ENCODE measurements around the gene ENOX1.
A peak's percentile ranks its signal among the peaks of the same experiment; 100 is the strongest.

ENOX1 gene

GRCh38 chr13:43325636-43326035, 461.1 kb downstream of the ENOX1 start:
- H3K27ac ChIP-seq (ENCODE audit: insufficient read depth in 1 of 2, low read depth in 1 of 2, low read length in 2 of 2, poor library complexity in 1 of 2, severe bottlenecking in 2 of 2): no peak overlapping the region
- no peaks in the 10 kb centered on the region for H3K9me3 ChIP-seq (ENCODE audit: control extremely low read depth in 1 of 5, control insufficient read depth in 4 of 5, insufficient read depth in 2 of 5, low read depth in 1 of 5, low read length in 4 of 5)
- no peak overlapping the region for H3K4me3 ChIP-seq (ENCODE audit: control insufficient read depth in 1 of 7, extremely low read depth in 1 of 7, insufficient read depth in 4 of 7, low read depth in 2 of 7, low read length in 6 of 7)
- H3K36me3 ChIP-seq (ENCODE audit: control insufficient read depth in 4 of 4, insufficient read depth in 4 of 4, low read length in 3 of 4): no peaks in the 10 kb centered on the region
- DNase-seq: no peak
- POLR2A ChIA-PET: no interaction called here
- H3K4me1 ChIP-seq (ENCODE audit: control extremely low read depth in 1 of 4, control insufficient read depth in 4 of 4, insufficient read depth in 4 of 4, low read length in 3 of 4): no peaks in the 10 kb centered on the region
- H3K27me3 ChIP-seq (replicated peaks in 2 of 5; ENCODE audit: control insufficient read depth in 4 of 5, insufficient read depth in 5 of 5, low read length in 4 of 5): no peaks in the 10 kb centered on the region
- CTCF ChIA-PET: interaction anchor here (0.9 kb wide), 1 partner anchor 260 kb away, joined by 3 read pairs; no protein-coding TSS in a partner anchor
- 100% methylated on average over 1 of the region's 4 CpGs for WGBS (ENCODE audit: insufficient coverage)

- no peaks in the 10 kb centered on the region for H3K36me3 ChIP-seq (ENCODE audit: control insufficient read depth in 4 of 4, insufficient read depth in 4 of 4, low read length in 3 of 4)
- no peak for DNase-seq
- H3K27ac ChIP-seq (ENCODE audit: insufficient read depth in 1 of 2, low read depth in 1 of 2, low read length in 2 of 2, poor library complexity in 1 of 2, severe bottlenecking in 2 of 2): no peak overlapping the region
- H3K9me3 ChIP-seq (ENCODE audit: control extremely low read depth in 1 of 5, control insufficient read depth in 4 of 5, insufficient read depth in 2 of 5, low read depth in 1 of 5, low read length in 4 of 5): no peaks in the 10 kb centered on the region
- H3K4me1 ChIP-seq (ENCODE audit: control extremely low read depth in 1 of 4, control insufficient read depth in 4 of 4, insufficient read depth in 4 of 4, low read length in 3 of 4): no peaks in the 10 kb centered on the region
- ChIA-PET CTCF (interaction anchor here (1.5 kb wide), 1 partner anchor 21 kb away, joined by 3 read pairs; no protein-coding TSS in a partner anchor), POLR2A (no interaction called here)
- H3K4me3 ChIP-seq (ENCODE audit: control insufficient read depth in 1 of 7, extremely low read depth in 1 of 7, insufficient read depth in 4 of 7, low read depth in 2 of 7, low read length in 6 of 7): no peak overlapping the region
- H3K27me3 ChIP-seq (replicated peaks in 2 of 5; ENCODE audit: control insufficient read depth in 4 of 5, insufficient read depth in 5 of 5, low read length in 4 of 5): no peaks in the 10 kb centered on the region
- 100% methylated on average over 2 of the region's 3 CpGs for whole genome bisulfite sequencing (ENCODE audit: insufficient coverage)
These were observed 462.6 kb downstream of the ENOX1 start for GRCh38 chr13:43324129-43324528.

- no peaks in the 10 kb centered on the region for H3K36me3 ChIP-seq (ENCODE audit: control insufficient read depth in 4 of 4, insufficient read depth in 4 of 4, low read length in 3 of 4)
- H3K27ac ChIP-seq (ENCODE audit: insufficient read depth in 1 of 2, low read depth in 1 of 2, low read length in 2 of 2, poor library complexity in 1 of 2, severe bottlenecking in 2 of 2): no peak overlapping the region
- H3K9me3 ChIP-seq (ENCODE audit: control extremely low read depth in 1 of 5, control insufficient read depth in 4 of 5, insufficient read depth in 2 of 5, low read depth in 1 of 5, low read length in 4 of 5): no peaks in the 10 kb centered on the region
- 97% methylated on average over 10 of the region's 10 CpGs for WGBS (ENCODE audit: insufficient coverage)
- CTCF ChIA-PET: no interaction called here
- H3K27me3 ChIP-seq (replicated peaks in 2 of 5; ENCODE audit: control insufficient read depth in 4 of 5, insufficient read depth in 5 of 5, low read length in 4 of 5): no peaks in the 10 kb centered on the region
- POLR2A ChIA-PET: no interaction called here
- DNase-seq: no peak
- H3K4me3 ChIP-seq (ENCODE audit: control insufficient read depth in 1 of 7, extremely low read depth in 1 of 7, insufficient read depth in 4 of 7, low read depth in 2 of 7, low read length in 6 of 7): no peak overlapping the region
- H3K4me1 ChIP-seq (ENCODE audit: control extremely low read depth in 1 of 4, control insufficient read depth in 4 of 4, insufficient read depth in 4 of 4, low read length in 3 of 4): peaks cover 6 to 16% (median 12%) of the 10 kb centered on the region in 4 experiments
These were observed 466.9 kb downstream of the ENOX1 start for GRCh38 chr13:43319617-43320444.

DNA sequence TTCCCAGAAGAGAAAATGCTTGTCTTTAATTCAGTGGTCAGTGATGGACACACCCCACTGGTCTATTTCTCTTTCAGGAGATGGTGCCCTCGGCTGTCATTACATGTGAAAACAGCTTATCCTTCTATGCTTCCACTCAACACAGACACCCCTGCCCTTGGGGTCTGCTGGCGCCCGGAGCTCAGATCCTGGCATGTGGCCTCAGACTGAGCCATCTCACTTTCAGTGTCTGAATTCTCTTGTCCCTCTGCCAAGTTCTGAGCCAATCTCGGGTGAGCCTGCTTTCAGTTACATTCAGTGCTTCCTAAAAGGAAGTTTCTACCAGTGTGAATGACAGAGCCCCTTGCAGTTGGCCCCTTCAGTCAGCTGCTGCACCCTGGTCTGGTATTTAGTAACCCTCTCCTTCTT, 469.8 kb downstream of the ENOX1 start:
- ChIA-PET POLR2A (interaction anchor here (0.5 kb wide), 1 partner anchor 10 kb away, joined by 3 read pairs; no protein-coding TSS in a partner anchor), CTCF (interaction anchor here (0.7 to 1.3 kb wide), 3 partner anchors 10 to 14 kb away, joined by 3 to 4 read pairs (median 3); no protein-coding TSS in a partner anchor)
- 0% methylated on average over 4 of the region's 4 CpGs for WGBS (ENCODE audit: insufficient coverage)
- peak; percentile 42 to 78 (median 72) for DNase-seq
- H3K9me3 ChIP-seq (ENCODE audit: control extremely low read depth in 1 of 5, control insufficient read depth in 4 of 5, insufficient read depth in 2 of 5, low read depth in 1 of 5, low read length in 4 of 5): no peaks in the 10 kb centered on the region
- no peaks in the 10 kb centered on the region for H3K27me3 ChIP-seq (replicated peaks in 2 of 5; ENCODE audit: control insufficient read depth in 4 of 5, insufficient read depth in 5 of 5, low read length in 4 of 5)
- H3K27ac ChIP-seq (ENCODE audit: insufficient read depth in 1 of 2, low read depth in 1 of 2, low read length in 2 of 2, poor library complexity in 1 of 2, severe bottlenecking in 2 of 2): peak overlapping the region in 1 of 2 experiments; percentile 60
- no peaks in the 10 kb centered on the region for H3K36me3 ChIP-seq (ENCODE audit: control insufficient read depth in 4 of 4, insufficient read depth in 4 of 4, low read length in 3 of 4)
- H3K4me3 ChIP-seq (ENCODE audit: control insufficient read depth in 1 of 7, extremely low read depth in 1 of 7, insufficient read depth in 4 of 7, low read depth in 2 of 7, low read length in 6 of 7): peak overlapping the region in 5 of 7 experiments; percentile 13 to 60 (median 51)
- peaks cover 6 to 16% (median 12%) of the 10 kb centered on the region in 4 experiments for H3K4me1 ChIP-seq (ENCODE audit: control extremely low read depth in 1 of 4, control insufficient read depth in 4 of 4, insufficient read depth in 4 of 4, low read length in 3 of 4)

- peaks cover 6 to 16% (median 12%) of the 10 kb centered on the region in 4 experiments for H3K4me1 ChIP-seq (ENCODE audit: control extremely low read depth in 1 of 4, control insufficient read depth in 4 of 4, insufficient read depth in 4 of 4, low read length in 3 of 4)
- DNase-seq: no peak
- H3K36me3 ChIP-seq (ENCODE audit: control insufficient read depth in 4 of 4, insufficient read depth in 4 of 4, low read length in 3 of 4): no peaks in the 10 kb centered on the region
- no CpG with 5 or more reads among the region's 2 CpGs for WGBS (ENCODE audit: insufficient coverage)
- H3K27ac ChIP-seq (ENCODE audit: insufficient read depth in 1 of 2, low read depth in 1 of 2, low read length in 2 of 2, poor library complexity in 1 of 2, severe bottlenecking in 2 of 2): no peak overlapping the region
- no peaks in the 10 kb centered on the region for H3K27me3 ChIP-seq (replicated peaks in 2 of 5; ENCODE audit: control insufficient read depth in 4 of 5, insufficient read depth in 5 of 5, low read length in 4 of 5)
- no peaks in the 10 kb centered on the region for H3K9me3 ChIP-seq (ENCODE audit: control extremely low read depth in 1 of 5, control insufficient read depth in 4 of 5, insufficient read depth in 2 of 5, low read depth in 1 of 5, low read length in 4 of 5)
- ChIA-PET POLR2A (no interaction called here), CTCF (interaction anchor here (0.7 to 1.2 kb wide), 2 partner anchors 11 to 13 kb away, joined by 3 to 4 read pairs; no protein-coding TSS in a partner anchor)
- no peak overlapping the region for H3K4me3 ChIP-seq (ENCODE audit: control insufficient read depth in 1 of 7, extremely low read depth in 1 of 7, insufficient read depth in 4 of 7, low read depth in 2 of 7, low read length in 6 of 7)
These were observed 470.5 kb downstream of the ENOX1 start for GRCh38 chr13:43316281-43316680.

- no peaks in the 10 kb centered on the region for H3K27me3 ChIP-seq (replicated peaks in 2 of 5; ENCODE audit: control insufficient read depth in 4 of 5, insufficient read depth in 5 of 5, low read length in 4 of 5)
- peaks cover 6 to 16% (median 12%) of the 10 kb centered on the region in 4 experiments for H3K4me1 ChIP-seq (ENCODE audit: control extremely low read depth in 1 of 4, control insufficient read depth in 4 of 4, insufficient read depth in 4 of 4, low read length in 3 of 4)
- H3K4me3 ChIP-seq (ENCODE audit: control insufficient read depth in 1 of 7, extremely low read depth in 1 of 7, insufficient read depth in 4 of 7, low read depth in 2 of 7, low read length in 6 of 7): no peak overlapping the region
- CTCF ChIA-PET: interaction anchor here (1.2 kb wide), 1 partner anchor 12 kb away, joined by 4 read pairs; no protein-coding TSS in a partner anchor
- H3K9me3 ChIP-seq (ENCODE audit: control extremely low read depth in 1 of 5, control insufficient read depth in 4 of 5, insufficient read depth in 2 of 5, low read depth in 1 of 5, low read length in 4 of 5): no peaks in the 10 kb centered on the region
- DNase-seq: no peak
- H3K36me3 ChIP-seq (ENCODE audit: control insufficient read depth in 4 of 4, insufficient read depth in 4 of 4, low read length in 3 of 4): no peaks in the 10 kb centered on the region
- WGBS (ENCODE audit: insufficient coverage): 100% methylated on average over 1 of the region's 5 CpGs
- POLR2A ChIA-PET: no interaction called here
- H3K27ac ChIP-seq (ENCODE audit: insufficient read depth in 1 of 2, low read depth in 1 of 2, low read length in 2 of 2, poor library complexity in 1 of 2, severe bottlenecking in 2 of 2): no peak overlapping the region
These were observed 471.2 kb downstream of the ENOX1 start for GRCh38 chr13:43315522-43315921.

DNA sequence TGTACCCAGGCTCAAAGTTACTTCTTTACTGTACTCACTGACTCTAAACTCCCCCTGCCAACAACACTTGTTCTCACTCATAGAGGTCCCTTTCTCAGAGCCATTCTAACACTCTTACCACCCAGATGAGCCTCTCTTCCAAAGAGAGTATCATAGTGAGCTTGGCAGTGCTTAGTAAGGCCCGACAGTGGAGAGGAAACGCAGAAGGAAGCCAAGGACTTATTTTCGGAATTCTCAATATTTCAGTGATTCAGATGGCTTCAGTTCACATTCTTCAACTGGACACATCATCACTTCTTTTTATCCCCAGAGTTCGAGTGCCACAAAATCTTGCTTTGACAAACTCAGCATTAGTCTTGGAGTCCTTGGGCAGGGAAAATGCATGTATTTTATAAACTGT, 477.5 kb downstream of the ENOX1 start:
- Histone ChIP-seq H3K27ac (ENCODE audit: insufficient read depth in 1 of 2, low read depth in 1 of 2, low read length in 2 of 2, poor library complexity in 1 of 2, severe bottlenecking in 2 of 2) (no peak overlapping the region), H3K36me3 (ENCODE audit: control insufficient read depth in 4 of 4, insufficient read depth in 4 of 4, low read length in 3 of 4) (no peaks in the 10 kb centered on the region), H3K4me3 (ENCODE audit: control insufficient read depth in 1 of 7, extremely low read depth in 1 of 7, insufficient read depth in 4 of 7, low read depth in 2 of 7, low read length in 6 of 7) (no peak overlapping the region), H3K27me3 (replicated peaks in 2 of 5; ENCODE audit: control insufficient read depth in 4 of 5, insufficient read depth in 5 of 5, low read length in 4 of 5) (no peaks in the 10 kb centered on the region), H3K9me3 (ENCODE audit: control extremely low read depth in 1 of 5, control insufficient read depth in 4 of 5, insufficient read depth in 2 of 5, low read depth in 1 of 5, low read length in 4 of 5) (no peaks in the 10 kb centered on the region), H3K4me1 (ENCODE audit: control extremely low read depth in 1 of 4, control insufficient read depth in 4 of 4, insufficient read depth in 4 of 4, low read length in 3 of 4) (peaks cover 7 to 32% (median 21%) of the 10 kb centered on the region in 4 experiments)
- DNase-seq: no peak
- 100% methylated on average over 2 of the region's 4 CpGs for WGBS (ENCODE audit: insufficient coverage)
- ChIA-PET POLR2A (interaction anchor here (0.6 kb wide), 1 partner anchor 1663 kb away, joined by 7 read pairs; no protein-coding TSS in a partner anchor), CTCF (no interaction called here)
